Left ventricle myocardium inferior (tissue), 1 donor: ENCODE measurements around the gene FBXL7. TPM values are rescaled to one million over a fixed set of nuclear protein-coding genes. Genes with fewer than 3 reads are reported as not detected.

Experiments
- DNase-seq: peaks from one replicate; pipeline ENCODE4 v3.0.0-alpha.2; 2020
- H3K27ac ChIP-seq: fragments of 200-600 bp; replicated peaks from 2 replicates; pipeline ENCODE4 v1.8.0; 2021
- H3K27me3 ChIP-seq: fragments of 200-600 bp; 2 replicates; pipeline ENCODE4 v1.8.0; 2021; ENCODE audit warnings: low read depth
- H3K36me3 ChIP-seq: fragments of 200-600 bp; 2 replicates; pipeline ENCODE4 v1.8.0; 2021
- H3K4me1 ChIP-seq: fragments of 200-600 bp; 2 replicates; pipeline ENCODE4 v1.8.0; 2021
- H3K4me3 ChIP-seq: fragments of 200-600 bp; 2 replicates; pipeline ENCODE4 v1.8.0; 2021; ENCODE audit warnings: mild to moderate bottlenecking, moderate library complexity
- H3K9me3 ChIP-seq: fragments of 200-600 bp; replicated peaks from 2 replicates; pipeline ENCODE4 v1.8.0; 2021
- intact Hi-C: fragments of 100-400 bp; cut with micrococcal nuclease; formaldehyde crosslinking; loops from one replicate; pipeline ENCODE4 v1.11.0; 2022
- total RNA-seq: library from RNA; stranded (reverse); fragmentation: NEBNext Ultra II Directional; extraction: Animal tissue kit (Norgen Biotek cat#: 25700); gene quantifications from one replicate; pipeline ENCODE4 v1.2.1, GENCODE V29; 2021
- TF ChIP-seq, protein P1 (sequence below): fragments of 200-600 bp; IDR thresholded peaks from 2 replicates; pipeline ENCODE4 v1.8.0; 2021; ENCODE audit warnings: antibody characterized with exemption, mild to moderate bottlenecking, borderline replicate concordance
- donor health status: DM: no; HTN: yes; CAD: no; lungs with severe emphysema.

The FBXL7 gene
- total RNA-seq, 1 donor from 2014 or later, result 27.7 TPM

DNA sequence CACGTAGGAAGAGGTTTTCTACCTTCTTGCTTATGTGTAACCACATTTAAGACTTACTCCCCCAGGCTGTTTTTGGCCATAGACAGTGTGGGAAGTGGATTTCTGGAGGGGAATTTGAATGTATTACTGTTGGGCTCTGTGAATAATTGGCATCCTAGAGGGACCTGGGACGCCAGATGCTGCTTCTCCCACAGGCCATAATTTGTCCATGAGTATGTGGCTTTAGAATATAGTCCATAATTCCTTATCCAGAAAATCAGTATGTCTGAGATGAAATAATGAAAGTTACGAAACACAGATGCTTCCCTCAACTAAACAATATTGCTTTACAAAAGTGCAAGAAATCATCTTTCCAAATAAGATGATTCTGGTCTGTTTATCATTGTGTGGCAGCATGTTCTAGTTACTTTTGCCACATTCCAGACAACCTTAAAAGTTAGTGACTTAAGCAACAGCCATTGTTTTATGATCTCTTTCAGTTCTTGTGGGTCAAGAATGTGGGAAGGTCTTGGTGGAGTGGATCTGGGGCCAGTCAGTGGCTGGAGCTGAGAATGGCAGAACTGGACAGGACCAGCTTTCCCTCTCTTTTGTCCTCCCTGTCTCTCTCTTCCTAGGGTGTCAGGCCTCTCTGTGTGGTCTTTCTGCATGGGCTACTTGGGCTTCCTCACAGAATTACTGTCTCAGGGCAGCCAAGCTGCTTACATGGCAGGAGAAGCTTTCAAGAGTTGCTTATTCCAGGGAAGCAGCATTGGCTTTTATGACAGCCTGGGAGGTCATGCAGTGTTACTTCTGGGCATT is 79.4 kb downstream of the FBXL7 start:
- no peak overlapping the region for H3K4me3 ChIP-seq
- peaks cover 24% of the 10 kb centered on the region for H3K36me3 ChIP-seq
- H3K27ac ChIP-seq, result no peak overlapping the region
- DNase-seq, result no peak
- TF ChIP-seq, protein P1, sequence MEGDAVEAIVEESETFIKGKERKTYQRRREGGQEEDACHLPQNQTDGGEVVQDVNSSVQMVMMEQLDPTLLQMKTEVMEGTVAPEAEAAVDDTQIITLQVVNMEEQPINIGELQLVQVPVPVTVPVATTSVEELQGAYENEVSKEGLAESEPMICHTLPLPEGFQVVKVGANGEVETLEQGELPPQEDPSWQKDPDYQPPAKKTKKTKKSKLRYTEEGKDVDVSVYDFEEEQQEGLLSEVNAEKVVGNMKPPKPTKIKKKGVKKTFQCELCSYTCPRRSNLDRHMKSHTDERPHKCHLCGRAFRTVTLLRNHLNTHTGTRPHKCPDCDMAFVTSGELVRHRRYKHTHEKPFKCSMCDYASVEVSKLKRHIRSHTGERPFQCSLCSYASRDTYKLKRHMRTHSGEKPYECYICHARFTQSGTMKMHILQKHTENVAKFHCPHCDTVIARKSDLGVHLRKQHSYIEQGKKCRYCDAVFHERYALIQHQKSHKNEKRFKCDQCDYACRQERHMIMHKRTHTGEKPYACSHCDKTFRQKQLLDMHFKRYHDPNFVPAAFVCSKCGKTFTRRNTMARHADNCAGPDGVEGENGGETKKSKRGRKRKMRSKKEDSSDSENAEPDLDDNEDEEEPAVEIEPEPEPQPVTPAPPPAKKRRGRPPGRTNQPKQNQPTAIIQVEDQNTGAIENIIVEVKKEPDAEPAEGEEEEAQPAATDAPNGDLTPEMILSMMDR, result no peak
- no peaks in the 10 kb centered on the region for H3K27me3 ChIP-seq
- H3K9me3 ChIP-seq, result peaks cover 9% of the 10 kb centered on the region
- intact Hi-C loops, result no loop called here
- H3K4me1 ChIP-seq, result peaks cover 42% of the 10 kb centered on the region

- intact Hi-C loops, result no loop called here
- no peak overlapping the region for H3K4me3 ChIP-seq
- TF ChIP-seq, protein P1, result no peak
Observed at GRCh38 chr5:15584528-15584927, 84.5 kb downstream of the FBXL7 start.

GRCh38 chr5:15585128-15585527 is 85.1 kb downstream of the FBXL7 start:
- Histone ChIP-seq H3K9me3 (peaks cover 13% of the 10 kb centered on the region), H3K27me3 (no peaks in the 10 kb centered on the region), H3K4me1 (peaks cover 7% of the 10 kb centered on the region), H3K4me3 (no peak overlapping the region), H3K27ac (no peak overlapping the region), H3K36me3 (peaks cover 29% of the 10 kb centered on the region)
- intact Hi-C loops, result no loop called here
- no peak for DNase-seq
- TF ChIP-seq, protein P1, result no peak

More at GRCh38 chr5:15584528-15584927, 84.5 kb downstream of the FBXL7 start:
- H3K36me3 ChIP-seq, result peaks cover 29% of the 10 kb centered on the region
- no peak overlapping the region for H3K27ac ChIP-seq
- H3K9me3 ChIP-seq, result peaks cover 13% of the 10 kb centered on the region
- peaks cover 1% of the 10 kb centered on the region for H3K4me1 ChIP-seq
- no peaks in the 10 kb centered on the region for H3K27me3 ChIP-seq
- no peak for DNase-seq

DNA sequence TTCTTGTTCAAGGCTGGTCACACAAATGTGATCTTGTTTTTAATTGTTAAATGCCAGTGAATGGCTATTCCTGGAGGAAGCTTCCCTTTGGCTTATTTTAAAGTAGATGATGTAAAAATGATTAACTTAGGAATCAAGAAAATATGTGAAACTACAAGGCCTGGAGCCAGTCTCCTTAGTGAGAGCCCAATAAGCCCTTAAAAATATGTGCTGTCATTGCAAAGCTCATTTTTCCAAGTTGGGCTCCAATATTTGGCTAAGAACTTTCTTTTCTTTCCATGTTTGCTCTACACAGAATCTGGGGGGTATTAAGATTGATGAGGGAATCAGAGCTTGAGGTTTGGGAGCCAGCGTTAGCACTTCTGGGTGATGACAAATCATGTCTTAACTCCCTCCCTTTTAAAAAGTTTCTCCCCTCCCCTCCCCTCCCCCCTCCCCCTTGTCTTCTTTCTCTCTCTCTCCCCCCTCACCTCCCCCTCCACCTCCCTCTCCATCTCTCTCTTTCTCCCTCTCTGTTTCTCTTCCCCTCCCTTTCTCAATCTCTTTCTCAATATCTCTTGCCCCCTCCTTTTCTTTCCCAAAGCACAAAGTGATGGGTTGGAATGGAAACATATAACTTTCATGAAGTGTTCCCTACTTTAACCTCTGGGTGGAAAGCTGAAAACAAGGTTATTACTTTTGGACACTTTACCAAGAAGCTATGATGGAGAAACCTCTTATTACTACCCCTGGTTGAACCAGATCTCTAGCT is 86.0 kb downstream of the FBXL7 start:
- Histone ChIP-seq H3K27ac (no peak overlapping the region), H3K4me3 (no peak overlapping the region), H3K27me3 (no peaks in the 10 kb centered on the region), H3K36me3 (peaks cover 21% of the 10 kb centered on the region), H3K4me1 (peaks cover 8% of the 10 kb centered on the region), H3K9me3 (peaks cover 13% of the 10 kb centered on the region)
- intact Hi-C loops, result no loop called here
- no peak for DNase-seq
- TF ChIP-seq, protein P1, result no peak

- no peak for DNase-seq
- Histone ChIP-seq H3K27me3 (no peaks in the 10 kb centered on the region), H3K4me3 (no peak overlapping the region), H3K4me1 (peaks cover 8% of the 10 kb centered on the region), H3K27ac (no peak overlapping the region), H3K36me3 (peaks cover 17% of the 10 kb centered on the region), H3K9me3 (peaks cover 13% of the 10 kb centered on the region)
- TF ChIP-seq, protein P1, result no peak
- intact Hi-C loops, result no loop called here
Observed at GRCh38 chr5:15587916-15588315, 87.9 kb downstream of the FBXL7 start.
